OCI-LY3 (cell line): Measurements from ENCODE around the gene NOL4L.

Experiments used
- H2AFZ ChIP-seq: fragments of 200-600, 300-600 bp; shearing (Covaris generic); 2 replicates; pipeline ENCODE4 v1.6.0; 2014; ENCODE audit warnings: antibody characterized with exemption, low read depth, low read length
- H3K27ac ChIP-seq: fragments of 200-600, 300-600 bp; sonication (generic); 2 replicates; pipeline ENCODE4 v1.5.1; 2014; ENCODE audit warnings: mild to moderate bottlenecking, low read length, moderate library complexity, mixed read lengths
- H3K27me3 ChIP-seq: fragments of 200-600, 300-600 bp; sonication (generic); 2 replicates; pipeline ENCODE4 v1.6.1; 2014; ENCODE audit warnings: low read depth, low read length, mixed read lengths
- H3K36me3 ChIP-seq: fragments of 200-600, 300-600 bp; sonication (generic); replicated peaks from 2 replicates; pipeline ENCODE3; 2014; ENCODE audit warnings: low read depth, low read length, mixed read lengths
- H3K4me1 ChIP-seq: fragments of 300-600, 200-600 bp; sonication (generic); 2 replicates; pipeline ENCODE4 v1.6.1; 2014; ENCODE audit warnings: low read length, mixed read lengths
- H3K4me2 ChIP-seq: fragments of 200-600, 300-600 bp; sonication (generic); 2 replicates; pipeline ENCODE4 v1.6.1; 2014; ENCODE audit warnings: low read length, mixed read lengths
- H3K4me3 ChIP-seq: fragments of 300-600, 200-600 bp; sonication (generic); 2 replicates; pipeline ENCODE4 v1.5.1; 2014; ENCODE audit warnings: antibody characterized with exemption, mild to moderate bottlenecking, low read length, moderate library complexity
- H3K79me2 ChIP-seq: fragments of 300-600, 200-600 bp; shearing (Covaris generic); 2 replicates; pipeline ENCODE4 v1.6.1; 2014; ENCODE audit warnings: mild to moderate bottlenecking, low read length, mixed read lengths
- H3K9ac ChIP-seq: fragments of 300-600, 200-600 bp; shearing (Covaris generic); 2 replicates; pipeline ENCODE4 v1.6.0; 2014; ENCODE audit warnings: mild to moderate bottlenecking, low read length, moderate library complexity
- H3K9me3 ChIP-seq: fragments of 200-600, 300-600 bp; shearing (Covaris generic); 2 replicates; pipeline ENCODE4 v1.6.1; 2014; ENCODE audit warnings: low read length, mixed read lengths; ENCODE audit not compliant: insufficient read depth
- H4K20me1 ChIP-seq: fragments of 200-600, 300-600 bp; sonication (generic); 2 replicates; pipeline ENCODE4 v1.6.1; 2016; ENCODE audit warnings: low read length, mixed read lengths; ENCODE audit not compliant: insufficient read depth
- EZH2phosphoT487 ChIP-seq: fragments of 200-600 bp; shearing (Covaris generic); IDR thresholded peaks from 2 replicates; pipeline ENCODE4 v1.6.1; 2018; ENCODE audit warnings: antibody characterized with exemption, mixed run types, low read depth
- TF ChIP-seq, protein P1 (sequence below): fragments of 200-600, 300-600 bp; sonication (generic); IDR thresholded peaks from 2 replicates; pipeline ENCODE4 v1.5.1; 2014; ENCODE audit warnings: antibody characterized with exemption, low read length, low read depth

NOL4L gene

GRCh38 chr20:32592022-32592421 is 6.9 kb upstream of the NOL4L start:
- Histone ChIP-seq H3K36me3 (no peaks in the 10 kb centered on the region), H3K79me2 (no peaks in the 10 kb centered on the region), H3K27me3 (peaks cover 18% of the 10 kb centered on the region), H3K9ac (no peak overlapping the region), H3K4me1 (no peaks in the 10 kb centered on the region), H2AFZ (no peak overlapping the region), H3K9me3 (no peaks in the 10 kb centered on the region), H3K27ac (no peak overlapping the region), H3K4me3 (no peak overlapping the region), H4K20me1 (no peaks in the 10 kb centered on the region), H3K4me2 (no peak overlapping the region)
- no peak for TF ChIP-seq EZH2phosphoT487
- TF ChIP-seq, protein P1, sequence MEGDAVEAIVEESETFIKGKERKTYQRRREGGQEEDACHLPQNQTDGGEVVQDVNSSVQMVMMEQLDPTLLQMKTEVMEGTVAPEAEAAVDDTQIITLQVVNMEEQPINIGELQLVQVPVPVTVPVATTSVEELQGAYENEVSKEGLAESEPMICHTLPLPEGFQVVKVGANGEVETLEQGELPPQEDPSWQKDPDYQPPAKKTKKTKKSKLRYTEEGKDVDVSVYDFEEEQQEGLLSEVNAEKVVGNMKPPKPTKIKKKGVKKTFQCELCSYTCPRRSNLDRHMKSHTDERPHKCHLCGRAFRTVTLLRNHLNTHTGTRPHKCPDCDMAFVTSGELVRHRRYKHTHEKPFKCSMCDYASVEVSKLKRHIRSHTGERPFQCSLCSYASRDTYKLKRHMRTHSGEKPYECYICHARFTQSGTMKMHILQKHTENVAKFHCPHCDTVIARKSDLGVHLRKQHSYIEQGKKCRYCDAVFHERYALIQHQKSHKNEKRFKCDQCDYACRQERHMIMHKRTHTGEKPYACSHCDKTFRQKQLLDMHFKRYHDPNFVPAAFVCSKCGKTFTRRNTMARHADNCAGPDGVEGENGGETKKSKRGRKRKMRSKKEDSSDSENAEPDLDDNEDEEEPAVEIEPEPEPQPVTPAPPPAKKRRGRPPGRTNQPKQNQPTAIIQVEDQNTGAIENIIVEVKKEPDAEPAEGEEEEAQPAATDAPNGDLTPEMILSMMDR = no peak

GRCh38 chr20:32589769-32590168 is 4.6 kb upstream of the NOL4L start:
- Histone ChIP-seq H3K4me2 (no peak overlapping the region), H2AFZ (no peak overlapping the region), H3K79me2 (no peaks in the 10 kb centered on the region), H3K27ac (no peak overlapping the region), H3K9me3 (no peaks in the 10 kb centered on the region), H3K27me3 (peaks cover 34% of the 10 kb centered on the region), H3K4me3 (no peak overlapping the region), H3K4me1 (no peaks in the 10 kb centered on the region), H3K36me3 (no peaks in the 10 kb centered on the region), H4K20me1 (no peaks in the 10 kb centered on the region), H3K9ac (no peak overlapping the region)
- no peak for TF ChIP-seq EZH2phosphoT487
- TF ChIP-seq, protein P1 = no peak

- no peak overlapping the region for H3K27ac ChIP-seq
- no peaks in the 10 kb centered on the region for H4K20me1 ChIP-seq
- H2AFZ ChIP-seq = no peak overlapping the region
- H3K4me3 ChIP-seq = no peak overlapping the region
- no peaks in the 10 kb centered on the region for H3K4me1 ChIP-seq
- H3K79me2 ChIP-seq = no peaks in the 10 kb centered on the region
- peaks cover 38% of the 10 kb centered on the region for H3K27me3 ChIP-seq
- no peaks in the 10 kb centered on the region for H3K36me3 ChIP-seq
- no peak overlapping the region for H3K4me2 ChIP-seq
- H3K9ac ChIP-seq = no peak overlapping the region
- H3K9me3 ChIP-seq = no peaks in the 10 kb centered on the region
- no peak for TF ChIP-seq EZH2phosphoT487
- TF ChIP-seq, protein P1 = no peak
Measured at GRCh38 chr20:32589256-32589655, 4.1 kb upstream of the NOL4L start.

DNA sequence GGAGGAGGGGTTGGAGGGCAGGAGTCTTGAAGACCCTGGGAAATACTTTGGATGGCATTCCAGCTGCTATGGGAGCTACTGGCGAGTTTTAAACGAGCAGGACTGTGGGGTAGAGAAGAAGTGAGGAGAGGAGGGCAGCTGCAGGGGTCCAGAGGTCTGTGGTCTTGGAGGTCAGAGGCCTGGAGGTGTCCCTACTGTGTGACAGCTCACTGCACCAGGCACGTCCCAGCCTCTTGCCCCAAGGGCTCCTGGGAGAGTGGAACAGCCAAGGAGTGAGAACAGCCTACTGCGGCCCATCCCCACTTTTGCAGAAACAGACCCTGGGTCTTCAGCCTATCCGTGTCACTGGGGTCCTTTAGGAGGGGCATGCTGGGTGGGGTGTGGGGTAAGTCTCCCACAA is 2.9 kb upstream of the NOL4L start:
- Histone ChIP-seq H3K4me2 (no peak overlapping the region), H2AFZ (no peak overlapping the region), H3K36me3 (no peaks in the 10 kb centered on the region), H3K4me3 (no peak overlapping the region), H3K27ac (no peak overlapping the region), H3K4me1 (no peaks in the 10 kb centered on the region), H3K79me2 (no peaks in the 10 kb centered on the region), H4K20me1 (no peaks in the 10 kb centered on the region), H3K27me3 (peaks cover 38% of the 10 kb centered on the region), H3K9ac (no peak overlapping the region), H3K9me3 (no peaks in the 10 kb centered on the region)
- TF ChIP-seq, protein P1 = no peak
- no peak for TF ChIP-seq EZH2phosphoT487
